ENCODE measurements around the gene PPM1F. TPM values are rescaled to one million over a fixed set of nuclear protein-coding genes. Genes with fewer than 3 reads are reported as not detected.
"Not testable (repeated sequence)": the region's sequence is repeated elsewhere in the genome, so short reads cannot be mapped to it uniquely, and the experiment has no call there.

The PPM1F gene
- total RNA-seq, 4 donors from 2014 or later: 13.8 to 28.9 (median 21.0) TPM

- H3K9me3 ChIP-seq: no peaks in the 10 kb centered on the region
- TF ChIP-seq POLR2A (IDR thresholded peaks at IDR 0.05): no peak
- no peak for TF ChIP-seq CTCF (IDR thresholded peaks at IDR 0.05)
- no peak overlapping the region for H3K4me3 ChIP-seq
- no peak for DNase-seq
- no peaks in the 10 kb centered on the region for H3K36me3 ChIP-seq
- no peaks in the 10 kb centered on the region for H3K27me3 ChIP-seq
- H3K4me1 ChIP-seq: no peaks in the 10 kb centered on the region
- H3K27ac ChIP-seq: no peak overlapping the region
These were observed 49.4 kb downstream of the PPM1F start for GRCh38 chr22:21903283-21903682.

GRCh38 chr22:21902296-21903087 lies 50.2 kb downstream of the PPM1F start:
- no peaks in the 10 kb centered on the region for H3K36me3 ChIP-seq
- TF ChIP-seq CTCF (IDR thresholded peaks at IDR 0.05): no peak
- no peak for TF ChIP-seq POLR2A (IDR thresholded peaks at IDR 0.05)
- no peaks in the 10 kb centered on the region for H3K9me3 ChIP-seq
- no peak overlapping the region for H3K4me3 ChIP-seq
- no peak overlapping the region for H3K27ac ChIP-seq
- no peak for DNase-seq
- no peaks in the 10 kb centered on the region for H3K4me1 ChIP-seq
- no peaks in the 10 kb centered on the region for H3K27me3 ChIP-seq

- TF ChIP-seq POLR2A (IDR thresholded peaks at IDR 0.05) (no peak), CTCF (IDR thresholded peaks at IDR 0.05) (no peak)
- H3K27ac ChIP-seq: no peak overlapping the region
- no peaks in the 10 kb centered on the region for H3K4me1 ChIP-seq
- no peaks in the 10 kb centered on the region for H3K9me3 ChIP-seq
- H3K27me3 ChIP-seq: no peaks in the 10 kb centered on the region
- H3K36me3 ChIP-seq: no peaks in the 10 kb centered on the region
- DNase-seq: no peak
- no peak overlapping the region for H3K4me3 ChIP-seq
These were observed 54.2 kb downstream of the PPM1F start for GRCh38 chr22:21898354-21898896.

GRCh38 chr22:21896951-21897513 lies 55.6 kb downstream of the PPM1F start:
- H3K4me1 ChIP-seq: no peaks in the 10 kb centered on the region
- H3K36me3 ChIP-seq: no peaks in the 10 kb centered on the region
- no peaks in the 10 kb centered on the region for H3K27me3 ChIP-seq
- H3K27ac ChIP-seq: no peak overlapping the region
- no peaks in the 10 kb centered on the region for H3K9me3 ChIP-seq
- no peak overlapping the region for H3K4me3 ChIP-seq
- DNase-seq: peak in 1 of 3 donors; percentile 1
- TF ChIP-seq CTCF (IDR thresholded peaks at IDR 0.05): no peak
- TF ChIP-seq POLR2A (IDR thresholded peaks at IDR 0.05): no peak

GRCh38 chr22:21896275-21896674 lies 56.4 kb downstream of the PPM1F start:
- H3K9me3 ChIP-seq, H3K4me3 ChIP-seq, H3K4me1 ChIP-seq, H3K27ac ChIP-seq, H3K27me3 ChIP-seq, H3K36me3 ChIP-seq: not testable (repeated sequence)
- DNase-seq: peak in 1 of 3 donors; percentile 9

- DNase-seq: no peak
- Histone ChIP-seq H3K27ac (no peak overlapping the region), H3K9me3 (no peaks in the 10 kb centered on the region), H3K36me3 (no peaks in the 10 kb centered on the region), H3K4me1 (no peaks in the 10 kb centered on the region), H3K27me3 (no peaks in the 10 kb centered on the region), H3K4me3 (no peak overlapping the region)
- TF ChIP-seq POLR2A (IDR thresholded peaks at IDR 0.05) (no peak), CTCF (IDR thresholded peaks at IDR 0.05) (no peak)
These were observed 57.8 kb downstream of the PPM1F start for GRCh38 chr22:21894799-21895198.

Measured in Peyer's patch (tissue), 4 donors.